ENCODE results near the gene ING5. TPM values are rescaled to one million over a fixed set of nuclear protein-coding genes. Genes with fewer than 3 reads are reported as not detected.

Gene ING5
- total RNA-seq, 1 experiment from 2014 or later, result 35.1 TPM

DNA sequence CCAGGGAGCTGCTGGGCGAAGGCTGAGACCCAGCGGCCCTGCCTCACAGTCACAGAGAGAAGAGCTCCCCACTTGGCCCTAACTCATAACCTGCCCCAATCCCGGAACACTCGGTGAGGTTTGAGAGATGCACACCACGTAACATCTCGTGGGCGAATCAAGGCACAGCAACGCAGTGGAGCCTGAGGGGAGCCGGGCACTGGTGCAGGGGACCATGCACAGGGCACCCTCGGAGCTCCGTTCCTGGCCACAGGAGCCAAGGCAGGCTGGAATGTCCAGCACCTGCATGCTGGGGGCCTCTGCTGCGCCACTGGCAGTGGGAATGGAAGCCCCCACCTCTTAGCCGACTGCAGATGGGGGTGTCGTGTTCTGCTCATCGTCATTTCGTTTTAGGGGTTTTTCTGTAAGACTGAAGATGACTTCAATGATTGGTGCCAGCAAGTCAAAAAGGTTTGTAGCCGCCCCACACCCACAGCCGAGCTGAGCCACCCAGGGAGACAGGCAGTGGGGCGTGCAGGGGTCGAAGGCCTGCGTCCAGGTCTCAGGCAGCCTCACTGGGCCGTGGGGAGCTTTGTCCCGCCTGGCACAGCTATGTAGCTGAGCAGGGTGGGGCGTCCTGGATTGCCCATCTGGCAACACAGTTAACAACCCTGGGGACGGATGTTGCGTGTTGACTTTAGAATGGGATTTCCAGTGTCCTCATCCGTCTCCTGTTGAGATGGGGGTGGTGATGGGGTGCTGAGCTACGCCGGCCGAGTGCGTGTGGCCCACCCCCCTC is 31.3 kb upstream of the ING5 start:
- no peaks in the 10 kb centered on the region for H3K27me3 Mint-ChIP-seq (ENCODE audit: unreplicated experiment)
- intact Hi-C loops (cut with micrococcal nuclease; ENCODE audit: unreplicated experiment), result no loop called here
- CTCF ChIA-PET, result interaction anchor here (0.5 kb wide), 1 partner anchor 17 kb away, joined by 6 read pairs; no protein-coding TSS in a partner anchor
- peaks cover 3% of the 10 kb centered on the region for H3K4me1 Mint-ChIP-seq (ENCODE audit: low read depth, unreplicated experiment)
- H3K9me3 Mint-ChIP-seq (ENCODE audit: low read depth, unreplicated experiment), result no peaks in the 10 kb centered on the region
- H3K4me3 Mint-ChIP-seq (ENCODE audit: low read depth, unreplicated experiment), result no peak overlapping the region
- DNase-seq, result no peak
- no TSS peak for BruUV-seq (replicated peaks)
- TF ChIP-seq, protein P1, sequence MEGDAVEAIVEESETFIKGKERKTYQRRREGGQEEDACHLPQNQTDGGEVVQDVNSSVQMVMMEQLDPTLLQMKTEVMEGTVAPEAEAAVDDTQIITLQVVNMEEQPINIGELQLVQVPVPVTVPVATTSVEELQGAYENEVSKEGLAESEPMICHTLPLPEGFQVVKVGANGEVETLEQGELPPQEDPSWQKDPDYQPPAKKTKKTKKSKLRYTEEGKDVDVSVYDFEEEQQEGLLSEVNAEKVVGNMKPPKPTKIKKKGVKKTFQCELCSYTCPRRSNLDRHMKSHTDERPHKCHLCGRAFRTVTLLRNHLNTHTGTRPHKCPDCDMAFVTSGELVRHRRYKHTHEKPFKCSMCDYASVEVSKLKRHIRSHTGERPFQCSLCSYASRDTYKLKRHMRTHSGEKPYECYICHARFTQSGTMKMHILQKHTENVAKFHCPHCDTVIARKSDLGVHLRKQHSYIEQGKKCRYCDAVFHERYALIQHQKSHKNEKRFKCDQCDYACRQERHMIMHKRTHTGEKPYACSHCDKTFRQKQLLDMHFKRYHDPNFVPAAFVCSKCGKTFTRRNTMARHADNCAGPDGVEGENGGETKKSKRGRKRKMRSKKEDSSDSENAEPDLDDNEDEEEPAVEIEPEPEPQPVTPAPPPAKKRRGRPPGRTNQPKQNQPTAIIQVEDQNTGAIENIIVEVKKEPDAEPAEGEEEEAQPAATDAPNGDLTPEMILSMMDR (IDR thresholded peaks at IDR 0.05; ENCODE audit: unreplicated experiment), result no peak
- H3K36me3 Mint-ChIP-seq (ENCODE audit: insufficient read depth, unreplicated experiment), result peaks cover 72% of the 10 kb centered on the region
- no peak overlapping the region for H3K27ac Mint-ChIP-seq (ENCODE audit: unreplicated experiment)

DNA sequence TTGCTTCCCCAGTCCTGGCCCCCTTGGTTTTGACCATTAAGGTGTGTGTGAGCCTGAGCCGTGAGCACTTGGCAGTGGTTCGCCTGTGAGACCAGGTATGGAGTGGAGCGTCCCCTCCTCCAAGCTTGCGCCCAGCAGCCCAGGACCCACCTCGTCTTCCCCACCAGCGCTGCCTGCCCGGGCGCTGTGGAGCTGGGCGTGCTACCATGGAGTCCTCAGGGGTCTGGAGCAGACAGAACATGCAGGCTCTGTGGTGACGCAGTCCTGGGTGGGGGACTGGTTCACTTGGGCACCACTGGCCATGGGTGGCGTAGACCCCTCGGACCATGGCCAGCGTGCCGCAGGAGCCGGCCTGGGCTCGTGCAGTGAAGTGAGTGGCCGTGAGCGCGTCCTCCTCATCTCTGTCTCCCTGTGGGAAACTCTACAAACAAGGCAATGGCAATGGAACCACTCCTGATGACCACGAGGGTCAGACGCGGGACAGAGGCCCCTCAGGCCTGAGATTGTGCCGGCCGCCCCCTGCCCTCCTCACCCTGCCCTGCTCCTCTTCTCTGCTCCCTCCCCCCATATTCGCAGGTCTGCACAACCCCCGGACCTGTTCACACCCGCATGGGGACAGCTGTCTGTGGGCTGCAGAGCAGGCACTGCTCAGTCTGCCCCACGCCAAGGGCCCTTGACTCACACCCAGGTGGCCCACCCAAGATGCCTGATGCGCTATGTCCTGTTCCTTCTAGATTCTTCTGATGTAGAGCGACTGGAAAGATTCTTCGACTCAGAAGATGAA is 30.2 kb upstream of the ING5 start:
- no peak overlapping the region for H3K4me3 Mint-ChIP-seq (ENCODE audit: low read depth, unreplicated experiment)
- CTCF ChIA-PET, result no interaction called here
- TF ChIP-seq, protein P1 (IDR thresholded peaks at IDR 0.05; ENCODE audit: unreplicated experiment), result no peak
- intact Hi-C loops (cut with micrococcal nuclease; ENCODE audit: unreplicated experiment), result no loop called here
- no peaks in the 10 kb centered on the region for H3K4me1 Mint-ChIP-seq (ENCODE audit: low read depth, unreplicated experiment)
- H3K36me3 Mint-ChIP-seq (ENCODE audit: insufficient read depth, unreplicated experiment), result peaks cover 68% of the 10 kb centered on the region
- DNase-seq, result no peak
- no TSS peak for BruUV-seq (replicated peaks)
- no peaks in the 10 kb centered on the region for H3K27me3 Mint-ChIP-seq (ENCODE audit: unreplicated experiment)
- no peaks in the 10 kb centered on the region for H3K9me3 Mint-ChIP-seq (ENCODE audit: low read depth, unreplicated experiment)
- H3K27ac Mint-ChIP-seq (ENCODE audit: unreplicated experiment), result no peak overlapping the region

- Mint-ChIP-seq H3K27ac (ENCODE audit: unreplicated experiment) (no peak overlapping the region), H3K9me3 (ENCODE audit: low read depth, unreplicated experiment) (no peaks in the 10 kb centered on the region), H3K4me3 (ENCODE audit: low read depth, unreplicated experiment) (no peak overlapping the region), H3K36me3 (ENCODE audit: insufficient read depth, unreplicated experiment) (peaks cover 70% of the 10 kb centered on the region), H3K4me1 (ENCODE audit: low read depth, unreplicated experiment) (no peaks in the 10 kb centered on the region), H3K27me3 (ENCODE audit: unreplicated experiment) (no peaks in the 10 kb centered on the region)
- CTCF ChIA-PET, result no interaction called here
- TF ChIP-seq, protein P1 (IDR thresholded peaks at IDR 0.05; ENCODE audit: unreplicated experiment), result no peak
- BruUV-seq (replicated peaks), result TSS peak; percentile 16
- intact Hi-C loops (cut with micrococcal nuclease; ENCODE audit: unreplicated experiment), result no loop called here
- DNase-seq, result no peak
Observed at GRCh38 chr2:241672243-241673188, 29.3 kb upstream of the ING5 start.

- CTCF ChIA-PET, result no interaction called here
- Mint-ChIP-seq H3K9me3 (ENCODE audit: low read depth, unreplicated experiment) (no peaks in the 10 kb centered on the region), H3K4me1 (ENCODE audit: low read depth, unreplicated experiment) (no peaks in the 10 kb centered on the region), H3K4me3 (ENCODE audit: low read depth, unreplicated experiment) (no peak overlapping the region), H3K27ac (ENCODE audit: unreplicated experiment) (no peak overlapping the region), H3K36me3 (ENCODE audit: insufficient read depth, unreplicated experiment) (peaks cover 70% of the 10 kb centered on the region), H3K27me3 (ENCODE audit: unreplicated experiment) (no peaks in the 10 kb centered on the region)
- intact Hi-C loops (cut with micrococcal nuclease; ENCODE audit: unreplicated experiment), result no loop called here
- no peak for DNase-seq
- TSS peak; percentile 11 for BruUV-seq (replicated peaks)
- TF ChIP-seq, protein P1 (IDR thresholded peaks at IDR 0.05; ENCODE audit: unreplicated experiment), result no peak
Observed at GRCh38 chr2:241673189-241673663, 28.6 kb upstream of the ING5 start.

Measured in Calu3 (cell line).